Peyer's patch (tissue), 4 donors: ENCODE results near the gene LRP10. TPM values are rescaled to one million over a fixed set of nuclear protein-coding genes. Genes with fewer than 3 reads are reported as not detected.

Source experiments
- DNase-seq, 3 donors: peaks; one replicate each; pipeline ENCODE4 v3.0.0-alpha.2; 2017 to 2019
- H3K27ac ChIP-seq, 4 donors: fragments of 200-600 bp; sonication (generic); one replicate each; pipeline ENCODE4 v1.5.1; 2016 to 2019
- H3K27me3 ChIP-seq, 2 donors: fragments of 200-600 bp; sonication (generic); one replicate each; pipeline ENCODE4 v1.5.1; 2019
- H3K36me3 ChIP-seq, 3 donors: fragments of 200-600 bp; sonication (generic); one replicate each; pipeline ENCODE4 v1.5.1; 2016 to 2019
- H3K4me1 ChIP-seq, 4 donors: fragments of 200-600 bp; sonication (generic); one replicate each; pipeline ENCODE4 v1.5.1; 2016 to 2019
- H3K4me3 ChIP-seq, 4 donors: fragments of 200-600 bp; sonication (generic); 1 replicate in 3 of 4; 2 replicates in 1 of 4; pipeline ENCODE4 v1.5.1; 2016 to 2019; ENCODE audit warnings: mild to moderate bottlenecking in 1 of 4
- H3K9me3 ChIP-seq, 4 donors: fragments of 200-600 bp; sonication (generic); one replicate each; pipeline ENCODE4 v1.5.1; 2016 to 2019; ENCODE audit warnings: mild to moderate bottlenecking in 1 of 4
- CTCF ChIP-seq, 6 experiments: fragments of 450-650 bp in 4 of 6; fragments of 200-600 bp in 2 of 6; sonication (generic) in 1 of 6; IDR thresholded peaks; one replicate each; pipeline ENCODE4 v1.5.1; 2017 to 2019; ENCODE audit warnings: antibody characterized with exemption in 6 of 6, mild to moderate bottlenecking in 3 of 6, moderate library complexity in 1 of 6
- POLR2A ChIP-seq, 2 donors: fragments of 450-650 bp; IDR thresholded peaks; one replicate each; pipeline ENCODE4 v1.5.1; 2017; ENCODE audit warnings: antibody characterized with exemption in 2 of 2, mild to moderate bottlenecking in 2 of 2, moderate library complexity in 2 of 2
- total RNA-seq, 4 donors: library from RNA; depleted of rRNA; stranded (reverse); fragments of >200 nt; gene quantifications; one replicate each; pipeline ENCODE4 v1.1.0, GENCODE V29; 2016

Gene LRP10
- total RNA-seq, 4 donors from 2014 or later, result 69.3 to 250 (median 221) TPM

GRCh38 chr14:22875748-22876319 lies 4.3 kb downstream of the LRP10 start:
- Histone ChIP-seq H3K27ac (no peak overlapping the region), H3K36me3 (peaks cover 0 to 62% (median 7%) of the 10 kb centered on the region in 3 donors), H3K9me3 (no peaks in the 10 kb centered on the region), H3K27me3 (no peaks in the 10 kb centered on the region), H3K4me1 (peaks cover 0 to 26% (median 6%) of the 10 kb centered on the region in 4 donors), H3K4me3 (no peak overlapping the region)
- DNase-seq, result no peak
- TF ChIP-seq POLR2A (IDR thresholded peaks at IDR 0.05) (no peak), CTCF (IDR thresholded peaks at IDR 0.05) (no peak)

DNA sequence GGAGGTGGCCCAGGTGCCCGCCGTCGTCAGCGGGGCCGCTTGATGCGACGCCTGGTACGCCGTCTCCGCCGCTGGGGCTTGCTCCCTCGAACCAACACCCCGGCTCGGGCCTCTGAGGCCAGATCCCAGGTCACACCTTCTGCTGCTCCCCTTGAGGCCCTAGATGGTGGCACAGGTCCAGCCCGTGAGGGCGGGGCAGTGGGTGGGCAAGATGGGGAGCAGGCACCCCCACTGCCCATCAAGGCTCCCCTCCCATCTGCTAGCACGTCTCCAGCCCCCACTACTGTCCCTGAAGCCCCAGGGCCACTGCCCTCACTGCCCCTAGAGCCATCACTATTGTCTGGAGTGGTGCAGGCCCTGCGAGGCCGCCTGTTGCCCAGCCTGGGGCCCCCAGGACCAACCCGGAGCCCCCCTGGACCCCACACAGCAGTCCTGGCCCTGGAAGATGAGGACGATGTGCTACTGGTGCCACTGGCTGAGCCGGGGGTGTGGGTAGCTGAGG lies 5.5 kb downstream of the LRP10 start:
- Histone ChIP-seq H3K36me3 (peaks cover 0 to 62% (median 7%) of the 10 kb centered on the region in 3 donors), H3K4me3 (no peak overlapping the region), H3K27ac (no peak overlapping the region), H3K9me3 (no peaks in the 10 kb centered on the region), H3K27me3 (no peaks in the 10 kb centered on the region), H3K4me1 (peaks cover 0 to 26% (median 6%) of the 10 kb centered on the region in 4 donors)
- DNase-seq, result no peak
- no peak for TF ChIP-seq POLR2A (IDR thresholded peaks at IDR 0.05)
- no peak for TF ChIP-seq CTCF (IDR thresholded peaks at IDR 0.05)

DNA sequence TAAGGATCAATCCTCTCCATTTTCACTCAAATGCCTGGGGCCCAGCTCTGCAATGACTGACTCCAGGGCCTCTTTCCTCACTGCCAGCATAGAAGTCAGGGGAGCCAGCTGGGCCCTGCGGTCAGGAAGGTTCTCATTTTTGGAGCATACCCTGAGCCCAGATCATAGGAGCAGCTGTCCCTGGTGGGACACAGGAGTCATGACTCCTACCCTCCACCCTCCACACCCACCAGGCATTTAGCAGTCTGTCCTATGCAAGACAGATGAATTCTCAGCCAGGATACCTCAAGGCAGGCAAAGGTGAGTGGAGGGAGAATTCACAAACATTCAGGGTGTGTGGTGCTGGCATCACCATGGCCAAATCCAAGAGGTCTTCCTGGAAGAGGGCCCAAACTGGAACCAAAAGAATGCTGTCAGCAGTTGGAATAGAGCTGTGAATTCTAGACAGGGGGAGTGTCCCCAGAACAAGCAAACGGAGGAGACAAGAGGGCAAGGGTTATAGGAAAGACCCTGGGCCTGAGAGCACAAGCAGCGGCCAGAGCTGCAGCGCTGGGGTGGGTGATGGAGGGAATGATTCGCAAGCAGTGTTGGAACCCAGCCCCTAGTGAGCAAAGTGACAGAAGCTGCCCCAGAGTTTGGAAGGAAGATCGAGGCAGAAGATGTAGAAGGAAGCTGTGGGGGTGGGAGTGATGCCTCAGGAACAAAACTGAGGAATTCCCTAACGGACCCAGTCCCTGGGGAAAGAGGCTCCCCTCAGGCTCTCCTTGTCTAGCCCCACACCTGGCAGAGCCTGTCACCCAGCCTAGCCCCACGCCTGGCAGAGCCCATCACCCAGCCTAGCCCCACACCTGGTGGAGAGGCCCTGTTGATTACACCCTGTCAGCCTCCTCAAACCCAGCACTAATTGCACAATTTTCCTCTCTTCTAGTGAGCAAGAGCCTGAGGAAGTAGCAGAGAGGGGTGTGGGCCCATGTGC lies 7.0 kb downstream of the LRP10 start:
- no peak for DNase-seq
- no peak for TF ChIP-seq POLR2A (IDR thresholded peaks at IDR 0.05)
- no peak for TF ChIP-seq CTCF (IDR thresholded peaks at IDR 0.05)
- Histone ChIP-seq H3K27ac (no peak overlapping the region), H3K4me3 (no peak overlapping the region), H3K27me3 (no peaks in the 10 kb centered on the region), H3K4me1 (peaks cover 0 to 31% (median 0%) of the 10 kb centered on the region in 4 donors), H3K36me3 (peaks cover 0 to 60% (median 7%) of the 10 kb centered on the region in 3 donors), H3K9me3 (no peaks in the 10 kb centered on the region)

DNA sequence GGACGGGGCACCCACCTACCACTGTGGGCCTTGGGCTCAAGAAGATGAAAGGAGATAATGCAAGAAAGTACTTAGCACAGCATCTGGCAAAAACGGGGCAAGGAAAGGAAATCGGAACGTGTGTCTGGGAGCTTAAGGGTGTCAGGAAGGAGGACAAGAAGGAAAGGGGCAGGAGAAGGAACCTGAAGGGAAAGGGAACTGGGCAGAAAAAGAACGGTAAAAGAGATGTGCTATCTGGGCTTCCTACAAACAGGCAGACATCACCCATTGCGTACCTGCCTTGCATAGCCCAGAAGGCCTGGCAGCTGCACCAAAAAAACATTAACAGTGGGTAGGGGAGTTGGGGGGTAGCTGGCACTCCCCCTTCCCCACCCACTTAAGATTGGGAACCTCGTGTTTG lies 10.5 kb downstream of the LRP10 start:
- H3K27ac ChIP-seq, result no peak overlapping the region
- H3K4me1 ChIP-seq, result peaks cover 0 to 37% (median 2%) of the 10 kb centered on the region in 4 donors
- no peak for TF ChIP-seq POLR2A (IDR thresholded peaks at IDR 0.05)
- TF ChIP-seq CTCF (IDR thresholded peaks at IDR 0.05), result no peak
- H3K36me3 ChIP-seq, result peaks cover 0 to 25% (median 0%) of the 10 kb centered on the region in 3 donors
- no peaks in the 10 kb centered on the region for H3K9me3 ChIP-seq
- no peak for DNase-seq
- H3K27me3 ChIP-seq, result no peaks in the 10 kb centered on the region
- H3K4me3 ChIP-seq, result no peak overlapping the region

GRCh38 chr14:22882529-22883172 lies 11.1 kb downstream of the LRP10 start:
- no peaks in the 10 kb centered on the region for H3K9me3 ChIP-seq
- peak in 1 of 3 donors; percentile 65 for DNase-seq
- no peak overlapping the region for H3K27ac ChIP-seq
- no peaks in the 10 kb centered on the region for H3K27me3 ChIP-seq
- no peak overlapping the region for H3K4me3 ChIP-seq
- TF ChIP-seq POLR2A (IDR thresholded peaks at IDR 0.05) (no peak), CTCF (IDR thresholded peaks at IDR 0.05) (no peak)
- peaks cover 0 to 19% (median 0%) of the 10 kb centered on the region in 3 donors for H3K36me3 ChIP-seq
- peaks cover 0 to 42% (median 2%) of the 10 kb centered on the region in 4 donors for H3K4me1 ChIP-seq
